ENCODE measurements around the gene NPM1. TPM values are rescaled to one million over a fixed set of nuclear protein-coding genes. Genes with fewer than 3 reads are reported as not detected.

NPM1 gene
- total and polyA plus RNA-seq, 2 of the 13 experiments (the other 11 are each of a cell fraction or from before 2014, with no cell fraction given): 2,047 to 3,353 TPM

GRCh38 chr5:171387970-171388815 lies 544 bp downstream of the NPM1 start (continued):
- TF ChIP-seq RBM39 (IDR thresholded peaks at IDR 0.05; ENCODE audit: low read depth, low read length, poor library complexity, severe bottlenecking) (peak; percentile 96), MIER3 (CRISPR knock-in tag; IDR thresholded peaks at IDR 0.05; ENCODE audit: borderline replicate concordance) (peak; percentile 85; the same call in 1 of the 2 replicates), CBX1 (IDR thresholded peaks at IDR 0.05; ENCODE audit: low read depth) (no peak), IKZF5 (CRISPR knock-in tag; IDR thresholded peaks at IDR 0.05) (peak; percentile 76), NFYB (CRISPR knock-in tag; IDR thresholded peaks at IDR 0.05) (peak; percentile 35), ZNF337 (CRISPR knock-in tag; IDR thresholded peaks at IDR 0.05; ENCODE audit: borderline replicate concordance, low read depth) (no peak), ZNF7 (CRISPR knock-in tag; IDR thresholded peaks at IDR 0.05) (0 out of 2 replicates have a peak, but pooled peaks have one; percentile 8), ASH2L (IDR thresholded peaks at IDR 0.05; ENCODE audit: insufficient read length, low read depth, low read length) (peak; percentile 83), ZNF563 (CRISPR knock-in tag; IDR thresholded peaks at IDR 0.05) (peak; percentile 53; the same call in 1 of the 2 replicates), TSC22D2 (CRISPR knock-in tag; IDR thresholded peaks at IDR 0.05; ENCODE audit: borderline replicate concordance) (0 out of 2 replicates have a peak, but pooled peaks have one; percentile 49), ZNF350 (CRISPR knock-in tag; IDR thresholded peaks at IDR 0.05; ENCODE audit: borderline replicate concordance, low read depth) (peak; percentile 42; the same call in 1 of the 2 replicates), ZNF660 (CRISPR knock-in tag; IDR thresholded peaks at IDR 0.05; ENCODE audit: borderline replicate concordance, low read depth) (peak; percentile 50; the same call in 1 of the 2 replicates), XBP1 (CRISPR knock-in tag; IDR thresholded peaks at IDR 0.05) (no peak), KAT8 (CRISPR knock-in tag; IDR thresholded peaks at IDR 0.05) (peak; percentile 35; the same call in 1 of the 2 replicates), MBD4 (IDR thresholded peaks at IDR 0.05; ENCODE audit: borderline replicate concordance, low read length) (0 out of 2 replicates have a peak, but pooled peaks have one; percentile 33), HMG20B (CRISPR knock-in tag; conservative IDR thresholded peaks at IDR 0.05) (0 out of 2 replicates have a peak, but pooled peaks have one; percentile 20), SRF (IDR thresholded peaks at IDR 0.05; ENCODE audit: low read depth, low read length) (no peak), ZNF253 (CRISPR knock-in tag; IDR thresholded peaks at IDR 0.05; ENCODE audit: borderline replicate concordance) (peak; percentile 96; the same call in 1 of the 2 replicates)
- TF ChIP-seq, protein P1, sequence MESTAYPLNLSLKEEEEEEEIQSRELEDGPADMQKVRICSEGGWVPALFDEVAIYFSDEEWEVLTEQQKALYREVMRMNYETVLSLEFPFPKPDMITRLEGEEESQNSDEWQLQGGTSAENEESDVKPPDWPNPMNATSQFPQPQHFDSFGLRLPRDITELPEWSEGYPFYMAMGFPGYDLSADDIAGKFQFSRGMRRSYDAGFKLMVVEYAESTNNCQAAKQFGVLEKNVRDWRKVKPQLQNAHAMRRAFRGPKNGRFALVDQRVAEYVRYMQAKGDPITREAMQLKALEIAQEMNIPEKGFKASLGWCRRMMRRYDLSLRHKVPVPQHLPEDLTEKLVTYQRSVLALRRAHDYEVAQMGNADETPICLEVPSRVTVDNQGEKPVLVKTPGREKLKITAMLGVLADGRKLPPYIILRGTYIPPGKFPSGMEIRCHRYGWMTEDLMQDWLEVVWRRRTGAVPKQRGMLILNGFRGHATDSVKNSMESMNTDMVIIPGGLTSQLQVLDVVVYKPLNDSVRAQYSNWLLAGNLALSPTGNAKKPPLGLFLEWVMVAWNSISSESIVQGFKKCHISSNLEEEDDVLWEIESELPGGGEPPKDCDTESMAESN (CRISPR knock-in tag; conservative IDR thresholded peaks at IDR 0.05): peak; percentile 70; the same call in 1 of the 2 replicates
- TF ChIP-seq, protein P2, sequence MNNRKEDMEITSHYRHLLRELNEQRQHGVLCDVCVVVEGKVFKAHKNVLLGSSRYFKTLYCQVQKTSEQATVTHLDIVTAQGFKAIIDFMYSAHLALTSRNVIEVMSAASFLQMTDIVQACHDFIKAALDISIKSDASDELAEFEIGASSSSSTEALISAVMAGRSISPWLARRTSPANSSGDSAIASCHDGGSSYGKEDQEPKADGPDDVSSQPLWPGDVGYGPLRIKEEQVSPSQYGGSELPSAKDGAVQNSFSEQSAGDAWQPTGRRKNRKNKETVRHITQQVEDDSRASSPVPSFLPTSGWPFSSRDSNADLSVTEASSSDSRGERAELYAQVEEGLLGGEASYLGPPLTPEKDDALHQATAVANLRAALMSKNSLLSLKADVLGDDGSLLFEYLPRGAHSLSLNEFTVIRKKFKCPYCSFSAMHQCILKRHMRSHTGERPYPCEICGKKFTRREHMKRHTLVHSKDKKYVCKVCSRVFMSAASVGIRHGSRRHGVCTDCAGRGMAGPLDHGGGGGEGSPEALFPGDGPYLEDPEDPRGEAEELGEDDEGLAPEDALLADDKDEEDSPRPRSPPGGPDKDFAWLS (CRISPR knock-in tag; IDR thresholded peaks at IDR 0.05; ENCODE audit: borderline replicate concordance): 0 out of 2 replicates have a peak, but pooled peaks have one; percentile 32
- TF ChIP-seq, protein P3, sequence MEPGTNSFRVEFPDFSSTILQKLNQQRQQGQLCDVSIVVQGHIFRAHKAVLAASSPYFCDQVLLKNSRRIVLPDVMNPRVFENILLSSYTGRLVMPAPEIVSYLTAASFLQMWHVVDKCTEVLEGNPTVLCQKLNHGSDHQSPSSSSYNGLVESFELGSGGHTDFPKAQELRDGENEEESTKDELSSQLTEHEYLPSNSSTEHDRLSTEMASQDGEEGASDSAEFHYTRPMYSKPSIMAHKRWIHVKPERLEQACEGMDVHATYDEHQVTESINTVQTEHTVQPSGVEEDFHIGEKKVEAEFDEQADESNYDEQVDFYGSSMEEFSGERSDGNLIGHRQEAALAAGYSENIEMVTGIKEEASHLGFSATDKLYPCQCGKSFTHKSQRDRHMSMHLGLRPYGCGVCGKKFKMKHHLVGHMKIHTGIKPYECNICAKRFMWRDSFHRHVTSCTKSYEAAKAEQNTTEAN (CRISPR knock-in tag; conservative IDR thresholded peaks at IDR 0.05): peak; percentile 41
- TF ChIP-seq, protein P4, sequence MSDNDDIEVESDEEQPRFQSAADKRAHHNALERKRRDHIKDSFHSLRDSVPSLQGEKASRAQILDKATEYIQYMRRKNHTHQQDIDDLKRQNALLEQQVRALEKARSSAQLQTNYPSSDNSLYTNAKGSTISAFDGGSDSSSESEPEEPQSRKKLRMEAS (IDR thresholded peaks at IDR 0.05): peak; percentile 100

Data from HepG2 (cell line).